ENCODE results near the gene WIZ. TPM values are rescaled to one million over a fixed set of nuclear protein-coding genes. Genes with fewer than 3 reads are reported as not detected.

The WIZ gene
- total RNA-seq, 1 experiment from 2014 or later, result 4.2 TPM

GRCh38 chr19:15430526-15431120 lies 19.1 kb downstream of the WIZ start:
- no peak for DNase-seq (ENCODE audit: low read depth)

- no peak for DNase-seq (ENCODE audit: low read depth)
Measured at GRCh38 chr19:15429825-15430467, 19.8 kb downstream of the WIZ start.

DNA sequence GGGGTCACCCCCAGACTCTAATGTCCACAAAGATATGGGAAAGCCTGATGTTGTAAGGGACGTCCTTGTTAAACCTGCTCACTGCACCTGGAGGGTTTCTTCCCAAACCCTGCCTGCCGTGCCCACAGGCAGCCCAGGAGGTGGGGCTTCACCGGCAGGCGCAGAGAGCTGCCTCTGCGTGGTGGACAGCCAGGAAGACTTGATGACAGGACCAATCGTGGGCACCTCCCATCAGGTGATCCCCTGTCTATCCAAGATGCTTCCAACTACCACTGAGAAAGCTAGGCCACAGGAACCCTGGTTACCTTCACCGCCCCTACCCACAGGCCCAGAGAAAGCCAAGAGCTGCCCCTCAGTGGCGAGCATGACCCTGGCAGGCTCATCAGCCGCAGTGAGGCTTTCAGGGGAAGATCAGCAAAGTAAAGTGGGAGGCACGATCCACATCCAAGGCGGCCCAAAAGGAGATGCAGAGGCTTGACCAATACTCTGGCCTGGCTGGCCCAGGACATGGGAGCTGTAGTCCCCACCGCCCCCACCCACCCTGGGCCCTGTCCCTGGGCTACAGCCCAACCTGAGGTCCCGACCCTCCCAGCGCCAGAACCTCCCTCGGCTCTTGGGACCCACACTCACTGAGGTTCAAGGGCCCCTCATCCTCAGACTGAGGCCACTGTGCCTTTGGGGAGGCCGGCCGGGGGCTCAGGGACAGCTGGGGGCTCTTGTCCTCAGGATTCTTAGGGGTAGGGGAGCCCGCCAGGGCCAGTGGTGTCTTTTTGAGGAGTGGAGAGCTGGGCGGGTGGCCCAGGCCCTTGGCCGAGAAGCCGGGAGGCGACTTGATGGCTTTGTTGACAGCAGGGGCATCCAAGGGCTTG lies 20.6 kb downstream of the WIZ start:
- DNase-seq (ENCODE audit: low read depth), result no peak

DNA sequence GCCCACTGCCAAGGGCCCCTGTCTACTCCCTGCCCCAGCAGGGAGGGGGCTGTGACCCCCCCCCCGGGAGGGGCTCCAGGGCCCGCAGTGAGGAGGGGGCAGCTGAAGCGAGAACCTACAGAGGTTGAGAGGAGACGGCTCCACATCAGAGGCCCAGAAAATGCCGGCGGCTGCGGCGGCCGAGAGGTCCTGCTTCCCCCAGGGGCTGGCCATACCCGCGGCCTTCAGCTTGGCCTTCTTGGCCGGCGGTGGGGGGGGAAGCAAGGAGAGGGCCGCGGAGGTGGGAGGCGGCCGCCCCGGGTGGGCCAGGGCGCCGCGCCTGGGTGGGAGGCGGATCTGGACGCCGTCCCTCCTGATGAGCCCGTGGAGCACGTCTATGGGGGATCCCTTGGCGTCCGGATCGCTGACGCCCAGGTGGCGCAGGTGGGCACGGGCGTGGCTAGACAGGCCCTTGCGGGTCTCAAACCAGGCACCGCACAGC lies 21.7 kb downstream of the WIZ start:
- no peak for DNase-seq (ENCODE audit: low read depth)

DNA sequence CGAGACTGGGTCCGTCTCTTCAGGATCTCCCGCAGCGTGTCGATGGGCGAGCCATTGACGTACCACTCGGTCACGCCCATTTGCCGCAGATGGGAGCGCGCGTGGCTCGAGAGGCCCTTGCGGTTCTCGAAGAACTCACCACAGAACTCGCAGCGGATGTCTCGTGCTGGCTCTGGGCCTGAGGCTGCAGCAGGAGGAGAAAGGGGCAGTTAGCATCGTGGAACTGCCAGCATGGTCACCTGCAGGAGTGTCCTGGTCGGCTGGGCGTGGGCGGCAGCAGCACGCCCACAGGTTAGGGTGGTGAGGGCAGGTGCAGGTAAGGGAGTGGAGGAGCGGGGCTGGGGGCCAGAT lies 22.4 kb downstream of the WIZ start:
- no peak for DNase-seq (ENCODE audit: low read depth)

DNA sequence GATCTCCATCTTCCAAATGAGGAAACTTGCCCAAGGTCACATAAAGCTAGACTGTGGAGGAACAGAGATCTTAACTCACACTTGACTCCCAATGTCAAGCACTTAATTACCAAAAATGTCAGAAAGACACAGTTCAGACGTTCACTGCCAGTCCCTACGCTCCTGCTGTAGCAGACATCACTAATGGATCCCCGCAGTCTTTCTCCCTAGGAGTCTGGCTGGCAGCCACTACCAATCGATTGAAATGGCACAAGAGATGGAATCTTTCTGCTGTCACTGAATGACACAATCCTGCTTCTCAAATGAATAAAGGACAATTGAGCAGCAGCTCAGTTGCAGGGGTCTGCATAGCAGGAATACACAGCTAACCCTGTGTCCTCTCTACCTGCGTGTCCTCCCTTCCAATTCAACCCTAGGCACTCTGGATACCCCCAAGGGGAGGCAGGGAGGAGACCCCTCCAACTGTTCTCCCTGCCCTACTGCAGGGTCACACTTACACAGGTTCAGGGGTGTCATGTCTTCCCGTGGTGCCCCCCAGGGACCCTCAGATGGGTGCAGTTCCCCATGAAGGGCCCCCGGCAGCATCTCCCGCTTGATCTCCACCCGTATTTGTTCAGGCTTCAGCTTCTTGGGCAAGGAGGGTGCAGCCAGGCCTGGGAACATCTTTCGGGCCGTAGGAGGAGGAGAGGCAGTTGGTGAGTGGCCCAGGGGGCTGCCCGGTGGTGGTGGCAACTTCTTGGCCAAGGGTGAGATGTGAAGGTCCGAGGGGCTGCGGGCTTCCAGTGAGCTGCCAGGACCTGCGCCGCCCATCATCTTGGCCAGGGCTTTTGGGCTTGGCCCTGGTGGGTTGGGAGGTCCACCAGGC lies 23.0 kb downstream of the WIZ start:
- DNase-seq (ENCODE audit: low read depth), result peak; percentile 16

DNA sequence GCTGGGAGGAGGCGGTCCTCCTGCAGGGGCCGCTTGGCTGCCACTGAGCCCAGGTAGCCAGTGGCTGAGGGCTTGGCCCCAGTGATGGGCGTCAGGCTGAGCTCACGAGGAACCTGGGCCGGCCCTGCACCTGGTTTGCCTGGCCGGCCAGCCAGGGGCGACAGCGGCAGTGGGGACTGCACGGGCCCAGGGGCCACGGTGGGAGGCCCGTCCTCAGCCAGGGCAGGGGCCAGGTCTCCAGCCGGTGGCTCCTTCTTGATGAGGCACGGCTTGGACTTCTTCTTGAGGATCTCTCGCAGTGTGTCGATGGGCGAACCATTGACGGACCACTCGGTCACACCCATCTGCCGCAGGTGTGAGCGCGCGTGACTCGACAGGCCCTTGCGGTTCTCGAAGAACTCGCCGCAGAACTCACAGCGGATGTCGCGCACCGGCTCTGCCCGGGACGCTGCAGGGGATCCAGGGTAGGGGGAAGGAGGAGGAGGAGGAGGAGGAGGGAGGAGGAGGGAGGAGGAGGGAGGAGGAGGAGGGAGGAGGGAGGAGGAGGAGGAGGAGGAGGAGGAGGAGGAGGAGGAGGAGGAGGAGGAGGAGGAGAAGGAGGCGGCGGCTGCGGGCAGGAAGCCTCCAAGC lies 24.3 kb downstream of the WIZ start:
- no peak for DNase-seq (ENCODE audit: low read depth)

DNA sequence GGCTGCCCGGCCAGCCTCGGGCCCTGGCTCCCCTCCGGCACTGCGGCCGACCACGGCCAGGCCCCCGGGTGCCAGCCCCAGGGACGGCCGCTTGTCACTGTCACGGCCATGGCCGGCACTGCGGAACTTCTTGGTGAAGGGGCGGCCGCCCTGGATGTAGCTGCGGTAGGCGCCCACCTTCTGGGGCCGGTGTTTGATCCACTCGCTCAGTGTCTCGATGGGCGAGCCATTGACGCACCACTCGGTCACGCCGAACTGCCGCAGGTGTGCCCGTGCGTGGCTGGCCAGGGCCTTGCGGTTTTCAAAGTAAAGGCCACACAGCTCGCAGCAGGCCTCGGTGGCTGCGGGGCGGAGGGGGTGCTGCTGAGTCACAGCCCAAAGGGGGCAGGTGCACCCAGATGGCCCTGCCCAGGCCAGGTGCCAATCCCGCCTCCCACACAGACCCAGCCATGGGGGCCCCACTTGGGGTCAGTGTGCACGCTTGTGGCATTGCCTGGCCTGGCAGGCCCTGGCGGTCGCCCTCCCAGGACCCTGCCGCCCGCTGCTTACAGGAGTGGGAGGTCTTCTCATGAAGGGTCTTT lies 25.0 kb downstream of the WIZ start:
- DNase-seq (ENCODE audit: low read depth), result no peak

DNA sequence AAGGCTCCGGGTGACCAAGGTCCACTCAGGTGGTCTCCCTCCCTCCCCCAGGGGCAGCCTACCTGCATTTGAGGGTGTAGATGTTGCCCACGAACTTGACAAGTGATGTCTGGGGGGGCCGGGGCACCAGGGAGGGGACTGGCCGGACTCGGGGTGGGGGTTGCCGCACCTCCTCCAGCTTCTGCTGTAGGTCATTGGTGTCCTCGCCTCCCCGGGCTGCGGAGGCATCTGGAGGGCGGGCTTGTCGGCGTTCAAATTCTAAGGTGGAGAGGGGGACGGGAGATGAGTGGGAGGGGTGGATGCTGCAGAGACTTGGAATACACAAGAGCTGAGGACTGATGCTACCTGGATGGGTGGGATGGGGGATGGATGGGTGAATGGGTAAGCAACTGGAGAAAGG lies 25.6 kb downstream of the WIZ start:
- no peak for DNase-seq (ENCODE audit: low read depth)

GRCh38 chr19:15423130-15423529 lies 26.6 kb downstream of the WIZ start:
- DNase-seq (ENCODE audit: low read depth), result no peak

- no peak for DNase-seq (ENCODE audit: low read depth)
Measured at GRCh38 chr19:15422296-15423075, 27.3 kb downstream of the WIZ start.

GRCh38 chr19:15421721-15422260 lies 28.0 kb downstream of the WIZ start:
- no peak for DNase-seq (ENCODE audit: low read depth)

- DNase-seq (ENCODE audit: low read depth), result no peak
Measured at GRCh38 chr19:15421136-15421695, 28.5 kb downstream of the WIZ start.

DNA sequence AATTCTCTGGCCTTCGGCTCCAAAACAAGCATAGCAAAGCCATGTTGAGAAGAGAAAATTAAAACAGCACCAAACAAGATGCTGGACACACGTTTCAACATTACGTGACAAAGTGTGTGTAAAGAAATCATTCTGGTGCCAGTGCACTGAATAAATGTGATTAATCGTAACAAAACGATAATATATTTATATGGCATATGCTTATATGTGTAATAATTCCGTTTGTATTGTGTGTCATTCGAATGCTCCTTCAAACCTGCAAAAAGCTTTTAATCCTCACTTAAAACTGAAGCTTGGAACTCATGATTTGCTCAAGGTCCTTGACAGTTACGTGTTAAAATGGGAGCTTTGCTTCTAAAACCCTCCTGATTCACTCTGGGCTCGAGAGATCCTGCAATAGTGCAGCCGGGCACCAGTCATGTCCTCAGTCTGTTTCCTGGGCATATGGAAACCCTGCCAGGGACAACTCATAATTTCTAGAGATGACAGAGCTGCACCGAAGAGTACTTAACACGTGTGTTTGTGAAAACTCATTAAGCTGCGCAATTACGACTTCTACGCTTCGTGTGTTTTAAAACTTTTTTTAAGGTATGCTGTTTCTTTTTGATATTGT lies 30.2 kb downstream of the WIZ start:
- DNase-seq (ENCODE audit: low read depth), result peak; percentile 20

- peak; percentile 100 for DNase-seq (ENCODE audit: low read depth)
Measured at GRCh38 chr19:15418579-15419412, 31.0 kb downstream of the WIZ start, which contains the start of gene AKAP8L. TSS of gene AKAP8L (minus strand) at chr19:15418988. CDS start at chr19:15418923, 65 bp downstream.

GRCh38 chr19:15418231-15418578 lies 31.6 kb downstream of the WIZ start:
- DNase-seq (ENCODE audit: low read depth), result peak; percentile 46

- peak; percentile 20 for DNase-seq (ENCODE audit: low read depth)
Measured at GRCh38 chr19:15417699-15418098, 32.1 kb downstream of the WIZ start.

GRCh38 chr19:15412832-15413231 lies 36.9 kb downstream of the WIZ start:
- no peak for DNase-seq (ENCODE audit: low read depth)
